Tibial nerve (tissue), 3 donors: Measurements from ENCODE around the gene CAMLG.

Source experiments
- POLR2A ChIP-seq, 2 donors: fragments of 450-650 bp; IDR thresholded peaks; one replicate each; pipeline ENCODE4 v1.6.1; 2017; ENCODE audit warnings: antibody characterized with exemption in 2 of 2, mild to moderate bottlenecking in 2 of 2, moderate library complexity in 2 of 2
- TF ChIP-seq, protein P1 (sequence below), 5 experiments: fragments of 200-600 bp in 3 of 5; fragments of 450-650 bp in 2 of 5; sonication (generic) in 3 of 5; IDR thresholded peaks; one replicate each; pipeline ENCODE4 v1.5.1; 2016 to 2019; ENCODE audit warnings: antibody characterized with exemption in 5 of 5, mild to moderate bottlenecking in 3 of 5, moderate library complexity in 2 of 5

DNA sequence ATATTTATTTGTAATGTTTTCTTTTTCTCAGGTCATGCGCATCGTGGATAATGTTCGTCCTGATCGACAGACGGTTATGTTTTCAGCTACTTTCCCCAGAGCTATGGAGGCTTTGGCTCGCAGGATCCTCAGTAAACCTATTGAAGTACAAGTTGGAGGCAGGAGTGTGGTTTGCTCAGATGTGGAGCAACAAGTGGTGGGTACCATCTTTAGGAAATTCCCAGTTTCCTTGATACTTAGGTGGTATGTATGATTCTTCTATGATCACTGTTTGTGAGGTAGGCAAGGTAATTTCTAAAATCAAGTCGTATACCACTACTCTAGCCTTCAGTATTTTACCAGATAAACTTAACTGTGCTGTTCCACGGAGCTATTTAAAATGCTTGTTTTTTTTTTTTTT is 56.5 kb downstream of the CAMLG start:
- TF ChIP-seq, protein P1, sequence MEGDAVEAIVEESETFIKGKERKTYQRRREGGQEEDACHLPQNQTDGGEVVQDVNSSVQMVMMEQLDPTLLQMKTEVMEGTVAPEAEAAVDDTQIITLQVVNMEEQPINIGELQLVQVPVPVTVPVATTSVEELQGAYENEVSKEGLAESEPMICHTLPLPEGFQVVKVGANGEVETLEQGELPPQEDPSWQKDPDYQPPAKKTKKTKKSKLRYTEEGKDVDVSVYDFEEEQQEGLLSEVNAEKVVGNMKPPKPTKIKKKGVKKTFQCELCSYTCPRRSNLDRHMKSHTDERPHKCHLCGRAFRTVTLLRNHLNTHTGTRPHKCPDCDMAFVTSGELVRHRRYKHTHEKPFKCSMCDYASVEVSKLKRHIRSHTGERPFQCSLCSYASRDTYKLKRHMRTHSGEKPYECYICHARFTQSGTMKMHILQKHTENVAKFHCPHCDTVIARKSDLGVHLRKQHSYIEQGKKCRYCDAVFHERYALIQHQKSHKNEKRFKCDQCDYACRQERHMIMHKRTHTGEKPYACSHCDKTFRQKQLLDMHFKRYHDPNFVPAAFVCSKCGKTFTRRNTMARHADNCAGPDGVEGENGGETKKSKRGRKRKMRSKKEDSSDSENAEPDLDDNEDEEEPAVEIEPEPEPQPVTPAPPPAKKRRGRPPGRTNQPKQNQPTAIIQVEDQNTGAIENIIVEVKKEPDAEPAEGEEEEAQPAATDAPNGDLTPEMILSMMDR (IDR thresholded peaks at IDR 0.05), result no peak
- no peak for TF ChIP-seq POLR2A (IDR thresholded peaks at IDR 0.05)
